ENCODE data around the gene DPYD.

DNA sequence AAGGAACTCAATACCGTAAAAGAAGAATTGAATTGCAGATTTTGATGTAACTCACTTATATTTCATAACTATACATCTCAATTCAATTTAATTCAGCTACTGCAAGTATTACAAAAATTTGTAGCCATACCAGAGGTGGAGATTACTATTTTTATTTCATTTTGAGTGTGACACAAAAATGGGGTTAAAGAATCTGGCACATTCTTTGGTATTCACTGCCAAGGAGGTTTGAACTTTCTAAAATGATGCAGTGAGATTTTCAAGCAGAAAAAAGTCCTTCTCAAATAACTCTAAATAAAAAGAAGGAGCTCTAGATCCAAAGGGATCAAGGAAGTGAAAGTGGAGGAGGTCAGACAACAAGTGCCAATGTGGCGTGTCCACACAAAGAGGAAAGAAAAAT, 569.0 kb downstream of the DPYD start:
- no peak for TF ChIP-seq CTCF (IDR thresholded peaks at IDR 0.05)
- no peak for TF ChIP-seq POLR2A (IDR thresholded peaks at IDR 0.05)
- no peak for TF ChIP-seq EP300 (IDR thresholded peaks at IDR 0.05)

All from ovary (tissue), 3 donors.